Measurements from ENCODE around the gene EEF2K.
"Not testable (repeated sequence)": the region's sequence is repeated elsewhere in the genome, so short reads cannot be mapped to it uniquely, and the experiment has no call there.

EEF2K gene

DNA sequence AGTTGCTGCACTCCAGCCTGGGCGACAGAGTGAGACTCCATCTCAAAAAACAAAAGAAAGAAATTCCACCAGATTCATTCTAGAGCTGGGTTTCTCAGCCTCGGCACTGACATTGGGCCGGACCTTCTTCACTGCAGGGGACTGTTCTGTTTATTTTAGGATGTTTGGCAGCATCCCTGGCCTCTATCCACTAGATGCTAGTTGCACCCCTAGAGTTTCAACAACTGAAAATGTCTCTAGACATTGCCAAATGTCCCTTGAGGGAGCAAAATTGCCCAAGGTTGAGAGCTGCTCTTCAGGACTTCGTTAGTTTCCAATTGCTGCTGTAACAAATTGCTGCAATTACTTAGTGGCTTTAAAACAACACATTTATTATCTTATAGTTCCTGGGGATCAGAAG, 7.2 kb downstream of the EEF2K start:
- no peak for FAIRE-seq

- FAIRE-seq, result no peak
Measured at GRCh38 chr16:22213801-22214200, 7.7 kb downstream of the EEF2K start.

- FAIRE-seq, result no peak
Measured at GRCh38 chr16:22214402-22214801, 8.3 kb downstream of the EEF2K start.

GRCh38 chr16:22214889-22215288, 8.8 kb downstream of the EEF2K start:
- FAIRE-seq, result no peak

DNA sequence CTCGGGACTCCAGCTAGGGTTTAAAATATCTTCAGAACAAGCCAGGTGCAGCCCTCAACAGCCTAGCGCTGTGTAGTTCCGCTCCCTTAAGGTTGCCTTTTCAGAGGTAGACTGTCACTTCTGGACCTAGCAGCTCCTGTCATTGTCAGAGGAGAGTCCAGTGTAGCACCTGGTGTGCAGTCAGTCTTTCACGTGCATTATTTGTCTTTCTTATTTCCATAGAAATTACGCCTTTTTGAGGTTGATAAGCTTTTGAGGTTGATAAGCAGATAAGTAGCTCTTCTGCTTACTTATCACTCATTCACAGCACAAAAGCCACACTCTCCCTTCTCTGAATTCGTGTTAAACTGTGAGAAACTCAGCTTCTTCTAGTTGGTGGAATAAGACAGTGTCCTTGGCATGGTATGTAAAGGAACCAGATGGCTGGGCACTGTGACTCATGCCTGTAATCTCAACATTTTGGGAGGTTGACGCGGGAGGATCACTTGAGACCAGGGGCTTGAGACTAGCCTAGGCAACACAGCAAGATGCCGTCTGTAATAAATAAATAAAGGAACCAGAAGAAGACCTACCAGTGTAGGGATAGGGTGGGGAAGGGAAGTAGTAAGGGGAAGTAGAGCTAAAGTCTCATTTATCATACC, 10.2 kb downstream of the EEF2K start:
- no peak for FAIRE-seq

DNA sequence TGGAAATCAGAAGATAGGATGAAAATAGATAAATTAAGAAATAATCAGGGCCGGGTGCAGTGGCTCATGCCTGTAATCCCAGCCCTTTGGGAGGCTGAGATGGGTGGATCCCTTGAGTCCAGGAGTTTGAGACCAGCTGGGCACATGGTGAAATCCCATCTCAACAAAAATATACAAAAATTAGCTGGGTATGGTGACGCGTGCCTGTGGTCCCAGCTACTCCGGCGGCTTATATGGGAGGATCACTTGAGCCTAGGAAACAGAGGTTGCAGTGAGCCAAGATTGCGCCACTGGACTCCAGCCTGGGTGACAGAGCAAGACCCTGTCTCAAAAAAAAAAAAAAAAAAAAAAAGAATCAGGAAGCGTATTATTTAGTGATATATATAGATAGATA, 10.8 kb downstream of the EEF2K start:
- FAIRE-seq, result not testable (repeated sequence)

GRCh38 chr16:22217890-22218730, 12.0 kb downstream of the EEF2K start:
- no peak for FAIRE-seq

DNA sequence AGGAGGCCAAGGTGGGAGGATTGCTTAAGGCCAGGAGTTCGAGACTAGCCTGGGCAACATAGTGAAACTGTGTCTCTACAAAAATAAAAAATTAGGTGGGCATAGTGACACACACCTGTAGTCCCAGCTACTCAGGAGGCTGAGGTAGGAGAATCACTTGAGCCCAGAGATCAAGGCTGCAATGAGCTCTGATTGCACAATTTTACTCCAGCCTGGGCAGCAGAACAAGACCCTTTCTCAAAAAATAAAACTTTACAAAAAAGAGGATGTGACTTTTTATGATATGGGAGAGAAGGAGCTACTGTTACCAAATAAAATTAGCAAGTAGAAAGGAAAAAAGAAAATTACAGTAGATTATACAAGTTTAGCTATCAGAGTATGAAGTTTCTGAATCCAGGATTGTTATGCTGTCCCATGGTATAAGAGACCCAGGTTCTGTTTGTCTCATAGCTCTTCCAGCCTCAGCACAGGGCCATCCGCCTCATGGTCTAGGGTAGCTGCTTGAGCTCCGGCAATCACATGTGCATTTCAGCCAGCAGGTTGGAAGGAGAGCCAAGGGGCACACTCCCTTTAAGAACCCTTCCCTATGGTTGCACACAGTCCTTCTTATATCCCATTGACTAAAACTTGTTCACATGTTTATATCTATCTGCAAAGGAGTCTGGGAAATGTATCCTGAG, 13.5 kb downstream of the EEF2K start:
- no peak for FAIRE-seq

DNA sequence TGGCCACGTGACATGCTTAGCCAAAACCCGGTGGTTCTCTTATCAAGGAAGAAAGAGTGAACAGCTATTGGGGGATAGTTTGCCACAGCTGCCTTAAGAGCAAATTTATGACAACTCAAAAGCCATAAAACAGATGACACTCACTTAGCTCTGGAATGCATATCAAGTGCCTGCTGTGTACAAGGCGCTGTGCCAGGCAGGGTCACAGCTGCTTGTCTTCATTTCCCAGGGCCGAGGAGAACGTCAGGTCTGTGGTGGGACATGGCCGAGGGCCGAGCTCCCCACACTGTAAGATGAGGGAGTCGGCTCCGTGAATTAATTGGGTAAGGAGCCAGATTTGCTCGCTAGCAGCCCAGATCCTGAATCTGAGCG, 14.0 kb downstream of the EEF2K start:
- FAIRE-seq, result no peak

DNA sequence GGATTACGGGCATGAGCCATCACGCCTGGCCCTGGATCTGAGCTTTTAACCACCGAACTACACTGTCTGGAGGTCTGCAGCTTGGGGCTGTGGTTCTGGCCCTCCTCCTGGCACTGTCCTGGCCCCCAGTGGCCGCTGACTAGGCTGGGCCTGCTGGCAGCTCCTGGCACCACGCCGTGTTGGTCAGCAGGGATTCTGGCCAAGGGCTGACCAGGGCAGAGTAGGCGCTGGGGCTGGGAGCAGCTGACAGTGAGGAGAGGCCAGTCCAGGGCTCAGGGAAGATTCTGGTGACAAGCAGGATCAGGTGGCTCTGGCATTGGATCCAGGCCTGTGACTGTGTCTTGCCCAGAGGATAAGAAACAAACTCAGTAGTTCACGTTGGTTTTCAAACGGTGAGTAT, 14.6 kb downstream of the EEF2K start:
- FAIRE-seq, result no peak

- FAIRE-seq, result no peak
Measured at GRCh38 chr16:22222006-22222405, 15.9 kb downstream of the EEF2K start.

DNA sequence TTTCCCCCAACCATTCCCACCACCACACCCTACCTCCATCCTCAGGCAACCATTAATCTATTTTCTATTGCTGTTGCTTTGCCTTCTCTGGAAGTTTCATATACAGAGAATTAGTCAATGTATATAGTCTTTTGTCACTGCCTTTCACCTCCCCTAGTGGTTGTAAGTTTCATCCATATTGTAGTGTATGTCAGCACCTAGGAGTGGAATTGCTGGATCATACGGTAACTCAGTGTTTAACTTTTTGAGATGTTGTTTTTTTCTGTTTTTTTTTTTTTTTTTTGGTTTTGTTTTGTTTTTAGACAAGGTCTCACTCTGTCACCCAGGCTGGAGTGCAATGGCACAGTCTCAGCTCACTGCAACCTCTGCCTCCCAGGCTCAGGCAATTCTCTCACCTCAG, 16.9 kb downstream of the EEF2K start:
- FAIRE-seq, result no peak

DNA sequence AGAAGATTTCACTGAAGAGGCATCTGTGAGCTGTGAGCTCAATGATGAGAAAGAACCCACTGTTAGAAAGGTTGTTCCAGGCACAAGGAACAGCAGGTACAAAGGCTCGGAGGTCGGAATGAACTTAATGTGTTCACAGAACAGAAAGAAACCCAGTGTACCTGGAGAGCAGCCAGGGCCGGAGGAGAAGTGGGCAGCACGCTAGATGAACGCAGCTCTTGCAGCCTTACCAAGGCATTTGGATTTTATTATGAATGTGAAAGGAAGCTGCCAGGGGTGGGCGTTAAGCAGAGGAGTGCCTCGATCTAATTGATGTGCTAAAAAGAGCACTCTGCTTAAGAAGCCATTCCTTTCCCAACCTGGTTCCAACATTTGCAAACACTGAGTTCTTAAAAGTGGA, 19.0 kb downstream of the EEF2K start:
- no peak for FAIRE-seq

GRCh38 chr16:22229889-22230288, 23.8 kb downstream of the EEF2K start:
- no peak for FAIRE-seq

GRCh38 chr16:22232277-22233036, 26.4 kb downstream of the EEF2K start:
- no peak for FAIRE-seq

GRCh38 chr16:22233037-22233372, 26.9 kb downstream of the EEF2K start:
- no peak for FAIRE-seq

GRCh38 chr16:22235839-22236745, 30.0 kb downstream of the EEF2K start:
- FAIRE-seq, result no peak

DNA sequence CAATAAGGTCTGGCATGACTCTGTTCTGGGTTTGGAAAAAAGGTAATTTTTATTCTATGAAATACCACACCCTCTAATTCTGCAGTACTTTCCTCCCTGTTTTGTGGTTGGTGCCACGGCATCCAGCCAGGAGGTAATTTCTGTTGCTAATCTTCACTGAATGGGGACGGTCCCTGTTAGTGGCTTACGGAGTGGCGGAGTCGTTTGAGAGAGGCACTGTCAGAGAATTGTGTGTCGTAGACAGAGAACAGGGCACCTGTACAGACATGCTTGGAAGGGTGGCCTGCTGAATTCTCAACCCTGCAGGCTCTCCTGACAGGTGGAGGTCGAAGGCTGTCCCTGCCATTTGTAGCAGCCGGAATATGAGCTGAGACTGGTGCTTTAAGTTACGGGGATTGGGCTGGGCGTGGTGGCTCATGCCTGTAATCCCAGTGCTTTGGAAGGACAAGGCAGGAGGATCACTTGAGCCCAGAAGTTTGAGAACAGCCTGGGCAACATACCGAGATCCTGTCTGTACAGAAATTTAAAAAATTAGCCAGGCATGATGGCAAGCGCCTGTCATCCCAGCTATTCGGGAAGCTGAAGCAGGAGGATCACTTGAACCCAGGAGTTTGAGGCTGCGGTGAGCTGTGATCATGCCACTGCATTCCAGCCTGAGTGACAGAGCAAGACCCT, 33.2 kb downstream of the EEF2K start:
- FAIRE-seq, result no peak

DNA sequence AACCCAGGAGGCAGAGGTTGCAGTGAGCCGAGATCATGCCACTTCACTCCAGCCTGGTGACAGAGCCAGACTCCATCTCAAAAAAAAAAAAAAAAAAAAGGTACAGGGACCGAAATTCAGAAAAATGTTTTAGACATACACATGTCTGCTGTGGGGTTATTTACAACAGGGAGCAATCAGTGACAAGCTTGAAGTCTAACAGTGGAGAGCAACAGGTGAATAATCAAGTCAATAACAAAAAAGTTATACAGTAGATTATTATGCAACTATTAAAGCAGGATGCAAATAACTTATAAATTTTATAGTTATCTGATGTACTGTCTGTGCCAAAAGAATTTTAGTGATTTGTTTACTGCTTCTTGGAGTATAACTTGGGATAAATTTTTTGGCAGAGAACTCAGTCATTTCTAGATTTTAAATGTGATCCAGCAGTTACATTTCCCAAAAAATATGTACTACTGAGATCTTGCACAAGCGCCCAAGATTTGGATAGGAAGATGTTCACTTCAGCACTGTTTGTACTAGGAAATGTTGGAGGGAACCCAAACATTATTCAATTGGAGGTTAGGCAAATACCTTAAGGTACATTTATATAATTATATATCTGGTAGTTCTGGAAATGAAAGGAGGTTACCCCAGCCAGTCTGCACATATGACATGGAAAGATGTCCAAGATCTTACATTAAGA, 34.1 kb downstream of the EEF2K start:
- FAIRE-seq, result no peak

GRCh38 chr16:22250522-22250921, 44.4 kb downstream of the EEF2K start:
- no peak for FAIRE-seq

GRCh38 chr16:22252317-22252716, 46.2 kb downstream of the EEF2K start:
- FAIRE-seq, result no peak

Measured in islet of Langerhans (tissue), 1 donor.